Measurements from ENCODE around the gene NRIP3.

DNA sequence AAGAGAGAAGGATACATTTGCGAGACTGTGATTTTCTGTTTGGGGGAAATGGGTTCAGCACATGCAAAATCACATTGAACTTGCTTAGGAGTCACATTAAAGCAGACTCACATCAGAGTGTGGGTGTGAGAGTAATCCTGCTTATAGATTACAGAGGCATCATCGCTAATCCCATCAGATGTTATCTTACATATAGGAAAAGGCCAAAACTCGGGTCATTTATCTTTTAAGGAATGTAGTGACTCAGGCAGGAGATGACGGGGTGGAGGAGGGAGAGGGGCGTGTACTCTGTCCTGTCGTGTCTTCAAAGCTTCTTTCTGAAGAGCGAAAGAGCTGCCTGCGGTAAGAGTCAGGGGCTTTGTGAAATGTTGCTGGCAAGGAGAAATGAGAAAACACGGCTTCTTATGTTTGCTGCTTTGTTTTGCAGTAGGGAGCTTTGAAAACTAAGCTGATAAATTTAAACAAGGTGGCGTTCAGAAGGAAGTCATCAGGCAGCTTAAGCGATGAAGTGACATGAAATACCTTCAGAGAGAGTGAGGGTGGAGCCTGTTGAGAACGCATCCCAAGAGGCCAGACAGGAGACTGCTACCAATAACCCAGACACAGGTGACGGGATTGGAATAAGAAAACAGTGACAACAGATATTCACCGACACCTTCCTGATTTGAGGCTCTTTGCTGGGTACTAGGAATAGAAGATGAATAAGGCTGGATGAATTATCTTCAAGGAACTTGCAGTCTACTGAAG, 68.9 kb downstream of the NRIP3 start:
- TF ChIP-seq CTCF (IDR thresholded peaks at IDR 0.05; ENCODE audit: low read depth, low read length, missing input control), result no peak
- no peak for TF ChIP-seq GABPA (IDR thresholded peaks at IDR 0.05 in 1 of 2, conservative IDR thresholded peaks at IDR 0.05 in 1 of 2)
- no peak for TF ChIP-seq NR2F2 (IDR thresholded peaks at IDR 0.05)
- TF ChIP-seq YY1 (IDR thresholded peaks at IDR 0.05), result no peak
- TF ChIP-seq FOXA1 (IDR thresholded peaks at IDR 0.05), result no peak
- no peak for TF ChIP-seq RAD21 (IDR thresholded peaks at IDR 0.05)
- TF ChIP-seq, protein P1, sequence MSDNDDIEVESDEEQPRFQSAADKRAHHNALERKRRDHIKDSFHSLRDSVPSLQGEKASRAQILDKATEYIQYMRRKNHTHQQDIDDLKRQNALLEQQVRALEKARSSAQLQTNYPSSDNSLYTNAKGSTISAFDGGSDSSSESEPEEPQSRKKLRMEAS (IDR thresholded peaks at IDR 0.05), result no peak
- TF ChIP-seq JUND (IDR thresholded peaks at IDR 0.05), result no peak
- TF ChIP-seq REST (IDR thresholded peaks at IDR 0.05), result no peak
- TF ChIP-seq FOXA2 (IDR thresholded peaks at IDR 0.05), result no peak
- no peak for TF ChIP-seq TAF1 (conservative IDR thresholded peaks at IDR 0.05)
- no peak for TF ChIP-seq RXRA (IDR thresholded peaks at IDR 0.05)
- no peak for TF ChIP-seq HNF4G (IDR thresholded peaks at IDR 0.05)

All from liver (tissue), 3 donors.